Smooth muscle cell of the brain vasculature (primary cell): Measurements from ENCODE around the gene METTL26.
A peak's percentile ranks its signal among the peaks of the same experiment; 100 is the strongest.

Source experiments
- DNase-seq: peaks from one replicate; pipeline ENCODE4 v3.0.0-alpha.2; 2012; ENCODE audit warnings: low read depth, low spot score

METTL26 gene

DNA sequence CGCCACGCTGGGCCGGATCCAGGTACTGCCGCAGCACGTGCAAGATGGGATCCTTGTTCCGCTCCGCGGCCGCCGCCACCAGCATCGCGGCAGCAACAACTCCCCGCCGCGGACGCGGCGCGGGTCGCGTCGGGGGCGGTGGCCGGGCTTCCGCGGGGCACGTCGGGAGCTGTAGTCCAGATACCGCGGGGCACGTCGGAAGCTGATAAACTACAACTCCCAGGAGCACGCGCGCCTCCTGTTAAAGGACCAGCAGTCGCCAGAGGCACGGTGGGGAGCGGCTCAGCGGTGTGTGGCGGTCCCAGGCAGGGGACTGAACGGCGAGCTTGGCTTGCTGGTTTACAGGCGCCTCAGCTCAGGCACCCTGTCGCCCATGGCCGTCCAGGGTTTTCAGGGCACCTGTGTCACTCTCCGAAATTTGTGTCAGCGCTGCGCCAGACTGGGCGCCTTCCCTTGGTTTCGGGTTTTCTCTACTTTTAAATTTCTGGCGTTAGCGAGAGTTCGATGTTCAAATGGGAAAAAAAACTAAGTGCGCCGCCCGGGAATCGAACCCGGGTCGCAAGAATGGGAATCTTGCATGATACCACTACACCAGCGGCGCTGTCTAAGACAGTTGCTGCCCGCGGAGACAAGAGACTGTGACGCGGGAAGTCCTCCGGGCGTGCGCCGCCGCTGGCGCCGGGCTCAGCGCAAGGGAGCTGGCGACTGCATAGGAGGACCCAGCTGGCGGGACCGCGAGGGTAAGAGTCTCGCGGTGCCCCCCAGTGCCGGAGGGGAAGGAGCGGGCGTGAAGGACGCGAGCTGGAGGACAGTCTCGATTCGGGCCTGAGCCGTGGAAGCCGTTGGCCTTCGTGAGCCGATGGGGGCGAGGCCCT is at the start of gene METTL26:
Gene METTL26 (minus strand): TSS at position 100 of the 875 bp plus-strand sequence. CDS start 15 bp downstream, at position 85.
- peak; percentile 75 for DNase-seq

DNA sequence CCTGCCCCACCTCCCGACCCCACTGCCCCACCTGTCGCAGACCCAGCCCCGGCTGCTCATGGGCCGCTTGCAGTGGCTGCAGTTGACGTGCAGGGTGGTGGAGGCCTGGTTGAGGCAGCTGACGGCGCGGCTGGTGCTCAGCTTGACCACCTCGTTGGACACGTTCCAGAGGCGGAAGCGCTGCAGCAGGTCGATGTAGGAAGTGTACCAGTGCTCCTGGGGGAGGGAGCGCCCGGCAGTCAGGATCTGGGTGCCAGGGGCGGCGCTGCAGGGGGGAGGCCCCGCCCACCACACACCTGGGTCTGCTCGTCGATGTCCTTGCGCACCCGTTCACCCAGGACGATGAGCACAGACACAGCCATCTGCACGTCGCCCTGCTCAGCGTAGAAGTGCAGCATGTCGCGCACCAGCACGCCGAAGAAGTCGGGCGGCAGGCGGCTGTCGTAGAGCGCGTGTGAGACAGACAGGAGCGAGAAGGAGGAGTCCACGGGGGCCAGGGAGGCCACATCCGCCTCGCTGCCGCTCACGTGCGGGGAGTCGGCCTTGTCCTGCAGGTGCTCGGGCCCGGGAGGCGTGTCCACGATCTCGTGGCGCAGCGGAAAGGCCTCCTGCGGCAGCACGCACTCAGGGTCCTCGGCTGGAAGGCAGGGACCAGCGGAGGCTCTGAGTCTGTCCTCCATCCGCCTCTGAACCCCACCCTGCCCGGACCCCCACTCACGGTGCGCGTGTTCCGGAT is 49.0 kb upstream of the METTL26 start:
- DNase-seq, result no peak

DNA sequence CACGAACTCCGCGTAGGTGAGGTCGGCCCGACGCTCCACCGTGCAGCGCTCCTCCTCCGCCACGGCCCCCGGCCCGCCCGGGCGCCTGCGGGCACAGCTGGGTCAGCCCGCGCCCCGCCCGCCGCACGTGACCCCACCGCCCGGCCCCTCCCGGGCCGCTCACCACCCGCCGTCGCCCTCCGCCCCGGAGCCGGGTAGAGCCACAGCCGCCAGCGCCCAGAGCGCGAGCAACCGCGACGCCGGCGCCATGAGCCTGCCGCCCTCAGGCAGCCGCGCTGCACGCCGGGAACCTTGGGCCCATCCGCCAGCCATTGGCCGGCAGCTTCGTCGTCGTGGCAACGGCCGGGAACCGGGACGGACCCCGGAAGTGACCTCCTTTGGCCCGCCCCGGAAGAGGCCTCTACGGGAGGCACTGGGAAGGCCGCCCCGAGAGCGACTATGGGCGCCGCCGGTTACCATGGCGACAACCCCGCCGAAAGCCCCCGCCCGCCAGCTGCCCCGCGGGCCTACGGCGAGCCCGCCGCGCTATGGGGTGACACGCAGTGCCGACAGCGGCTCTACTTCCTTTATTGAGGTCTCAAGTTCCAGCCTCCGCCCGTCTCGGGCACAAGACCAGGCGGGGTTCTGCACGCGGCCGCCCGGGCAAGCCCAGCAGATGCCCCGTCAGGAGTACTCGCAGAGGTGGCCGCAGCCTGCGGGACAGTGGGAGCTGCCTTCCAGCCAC is 48.1 kb upstream of the METTL26 start, which contains the start of gene JMJD8:
Gene JMJD8 (minus strand): TSS at position 264 of the 724 bp plus-strand sequence. CDS start 15 bp downstream, at position 249.
- DNase-seq, result peak; percentile 83

DNA sequence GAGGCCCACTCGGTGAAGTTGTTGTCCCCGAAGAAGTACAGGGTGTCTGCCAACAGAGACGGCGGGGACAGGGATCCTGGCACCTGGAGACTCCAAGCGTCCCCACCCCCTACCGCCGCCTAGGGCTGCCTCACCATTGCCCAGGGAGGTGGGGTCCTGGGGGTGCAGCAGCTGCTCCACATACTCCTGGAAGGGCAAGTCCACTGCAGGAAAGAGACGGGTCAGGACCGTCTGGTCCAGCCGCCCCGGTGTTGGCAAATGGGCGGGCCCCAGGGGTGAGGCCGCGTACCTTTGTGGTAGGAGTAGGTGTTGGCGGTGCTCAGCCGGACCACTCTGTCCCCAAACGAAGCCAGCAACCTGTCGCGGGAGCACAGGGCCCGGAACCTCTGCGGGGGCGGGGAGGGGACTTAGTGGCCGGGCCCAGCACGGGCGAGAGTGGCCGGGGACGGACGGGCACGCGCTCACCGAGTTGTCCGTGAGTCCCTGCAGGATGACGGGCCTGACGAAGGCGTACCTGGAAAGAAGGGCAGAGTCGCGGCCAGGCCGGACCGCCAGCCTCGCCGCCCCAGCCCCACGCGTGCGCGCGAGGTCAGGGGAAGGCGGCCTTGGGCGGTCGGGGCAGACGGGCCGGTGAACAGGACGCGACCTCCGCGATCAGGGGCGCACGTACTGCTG is 47.4 kb upstream of the METTL26 start:
- no peak for DNase-seq

DNA sequence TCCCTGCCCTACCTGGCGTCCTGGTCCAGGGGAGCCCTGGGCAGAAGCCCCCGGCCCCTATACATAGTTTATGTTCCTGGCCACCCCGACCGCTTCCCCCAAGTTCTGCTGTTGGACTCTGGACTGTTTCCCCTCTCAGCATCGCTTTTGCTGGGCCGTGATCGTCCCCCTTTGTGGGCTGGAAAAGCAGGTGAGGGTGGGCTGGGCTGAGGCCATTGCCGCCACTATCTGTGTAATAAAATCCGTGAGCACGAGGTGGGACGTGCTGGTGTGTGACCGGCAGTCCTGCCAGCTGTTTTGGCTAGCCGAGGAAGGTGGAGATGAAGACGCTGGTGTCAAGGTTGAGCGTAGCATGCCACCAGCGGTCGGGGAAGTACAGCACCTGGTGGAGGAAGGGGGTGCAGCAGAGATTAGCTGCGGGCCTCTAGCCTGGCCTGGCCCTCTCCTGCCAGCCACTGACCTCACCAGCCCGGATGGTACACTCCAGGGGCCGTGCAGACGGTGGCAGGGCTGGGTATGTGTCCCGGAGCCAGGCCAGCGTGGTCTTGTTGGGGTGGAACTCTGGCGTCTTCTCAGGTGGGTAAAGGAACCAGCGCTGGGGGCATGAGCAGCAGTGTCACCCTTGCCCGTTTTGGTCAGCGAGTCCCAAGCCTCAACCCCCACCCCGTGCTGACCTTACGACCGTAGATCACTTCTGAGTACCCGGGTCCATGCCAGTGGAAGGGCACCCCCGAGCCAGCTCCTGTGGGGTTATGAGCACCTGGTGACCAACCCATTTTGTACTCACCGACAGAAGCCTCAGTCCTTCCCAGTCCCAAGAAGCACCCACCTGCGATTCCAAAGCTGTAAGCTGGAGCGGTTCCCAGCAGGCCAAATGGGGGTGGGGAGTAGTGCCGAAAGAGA is 46.6 kb upstream of the METTL26 start:
- DNase-seq, result no peak

DNA sequence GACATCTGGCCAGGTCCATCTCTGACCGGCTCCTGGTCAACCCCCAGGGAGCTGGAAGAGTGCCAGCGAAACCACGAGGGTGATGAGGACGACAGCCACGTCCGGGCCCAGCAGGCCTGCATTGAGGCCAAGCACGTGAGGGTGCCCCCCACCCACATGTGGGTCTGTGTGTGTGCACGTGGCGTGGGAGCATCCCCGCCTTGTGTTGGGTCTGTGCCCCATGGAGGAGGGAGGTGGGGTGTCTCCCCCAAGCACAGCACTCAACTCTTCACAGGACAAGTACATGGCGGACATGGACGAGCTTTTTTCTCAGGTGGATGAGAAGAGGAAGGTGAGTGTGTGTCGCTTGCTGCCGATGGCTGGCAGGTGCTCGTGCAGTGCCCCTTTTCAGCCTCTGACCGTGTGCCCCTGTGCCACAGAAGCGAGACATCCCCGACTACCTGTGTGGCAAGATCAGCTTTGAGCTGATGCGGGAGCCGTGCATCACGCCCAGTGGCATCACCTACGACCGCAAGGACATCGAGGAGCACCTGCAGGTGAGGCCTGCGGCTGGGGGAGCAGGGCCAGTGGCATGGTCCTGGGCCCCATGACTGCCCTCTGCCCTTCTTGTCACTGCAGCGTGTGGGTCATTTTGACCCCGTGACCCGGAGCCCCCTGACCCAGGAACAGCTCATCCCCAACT is 45.8 kb upstream of the METTL26 start:
- DNase-seq, result no peak

DNA sequence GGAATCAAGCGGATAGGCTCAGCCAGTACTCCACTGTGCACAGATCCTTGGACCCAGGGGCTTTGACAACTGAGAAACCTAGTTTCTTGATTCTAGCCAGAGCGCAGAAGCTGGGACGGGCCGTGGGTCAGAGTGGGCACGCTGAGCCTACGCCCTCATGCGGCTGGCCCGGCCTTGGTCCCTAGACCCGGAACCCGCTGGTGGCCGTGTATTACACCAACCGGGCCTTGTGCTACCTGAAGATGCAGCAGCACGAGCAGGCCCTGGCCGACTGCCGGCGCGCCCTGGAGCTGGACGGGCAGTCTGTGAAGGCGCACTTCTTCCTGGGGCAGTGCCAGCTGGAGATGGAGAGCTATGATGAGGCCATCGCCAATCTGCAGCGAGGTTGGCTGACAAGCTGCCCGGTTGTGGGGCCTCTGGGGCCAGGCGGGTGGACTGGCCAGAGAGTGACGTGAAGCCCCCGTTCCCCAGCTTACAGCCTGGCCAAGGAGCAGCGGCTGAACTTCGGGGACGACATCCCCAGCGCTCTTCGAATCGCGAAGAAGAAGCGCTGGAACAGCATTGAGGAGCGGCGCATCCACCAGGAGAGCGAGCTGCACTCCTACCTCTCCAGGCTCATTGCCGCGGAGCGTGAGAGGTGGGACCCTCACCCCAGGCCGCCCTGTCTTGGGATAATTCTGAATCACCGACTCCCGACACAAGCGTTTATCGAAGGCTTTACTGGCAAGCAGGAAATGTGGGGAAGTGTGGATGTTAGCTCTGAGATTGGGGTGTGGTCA is 45.1 kb upstream of the METTL26 start:
- no peak for DNase-seq

DNA sequence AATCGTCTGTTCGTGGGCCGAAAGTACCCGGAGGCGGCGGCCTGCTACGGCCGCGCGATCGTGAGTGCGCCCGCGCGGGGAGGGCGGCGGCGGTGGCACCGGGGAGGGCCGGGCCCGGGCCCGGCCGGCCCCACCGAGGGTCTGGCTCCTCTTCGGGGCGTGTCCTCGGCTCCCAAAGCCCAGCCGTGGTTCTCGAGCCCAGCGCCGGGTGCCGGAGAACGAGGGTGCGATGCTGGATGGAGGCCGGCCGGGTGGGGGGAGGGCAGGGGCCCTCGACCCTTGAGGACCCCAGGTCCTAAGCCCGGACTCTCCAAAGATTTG is 44.5 kb upstream of the METTL26 start:
- DNase-seq, result no peak

DNA sequence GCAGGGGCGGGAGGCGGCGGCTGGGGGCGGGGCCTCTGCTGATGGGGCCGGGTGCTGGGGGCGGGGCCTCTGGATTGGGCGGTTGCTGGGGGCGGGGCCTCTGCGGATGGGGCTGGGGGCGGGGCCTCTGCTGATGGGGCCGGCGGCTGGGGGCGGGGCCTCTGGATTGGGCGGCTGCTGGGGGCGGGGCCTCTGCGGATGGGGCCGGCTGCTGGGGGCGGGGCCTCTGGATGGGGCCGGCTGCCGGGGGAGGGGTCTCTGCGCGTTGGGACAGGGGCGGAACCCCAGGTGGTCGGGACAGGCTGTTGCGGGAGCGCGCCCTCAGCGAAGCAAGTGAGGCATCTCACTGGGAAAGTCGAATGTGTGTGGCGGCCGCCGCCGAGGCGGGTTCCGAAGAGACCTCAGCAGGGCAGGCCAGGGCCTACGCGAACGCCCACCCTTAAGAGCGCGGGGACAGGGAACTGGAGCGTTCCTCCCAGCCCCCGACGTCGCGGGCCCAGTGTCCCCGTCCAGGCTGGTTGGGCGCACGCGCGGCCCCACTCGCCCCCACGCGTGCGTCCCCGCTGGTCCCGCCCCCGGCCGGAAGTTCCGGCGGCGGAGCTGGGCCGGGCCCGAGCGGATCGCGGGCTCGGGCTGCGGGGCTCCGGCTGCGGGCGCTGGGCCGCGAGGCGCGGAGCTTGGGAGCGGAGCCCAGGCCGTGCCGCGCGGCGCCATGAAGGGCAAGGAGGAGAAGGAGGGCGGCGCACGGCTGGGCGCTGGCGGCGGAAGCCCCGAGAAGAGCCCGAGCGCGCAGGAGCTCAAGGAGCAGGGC is 43.9 kb upstream of the METTL26 start, which contains the start of gene STUB1:
Gene STUB1 (plus strand): TSS at position 597 of the 811 bp plus-strand sequence. CDS start 116 bp downstream, at position 713.
- DNase-seq, result peak; percentile 56

DNA sequence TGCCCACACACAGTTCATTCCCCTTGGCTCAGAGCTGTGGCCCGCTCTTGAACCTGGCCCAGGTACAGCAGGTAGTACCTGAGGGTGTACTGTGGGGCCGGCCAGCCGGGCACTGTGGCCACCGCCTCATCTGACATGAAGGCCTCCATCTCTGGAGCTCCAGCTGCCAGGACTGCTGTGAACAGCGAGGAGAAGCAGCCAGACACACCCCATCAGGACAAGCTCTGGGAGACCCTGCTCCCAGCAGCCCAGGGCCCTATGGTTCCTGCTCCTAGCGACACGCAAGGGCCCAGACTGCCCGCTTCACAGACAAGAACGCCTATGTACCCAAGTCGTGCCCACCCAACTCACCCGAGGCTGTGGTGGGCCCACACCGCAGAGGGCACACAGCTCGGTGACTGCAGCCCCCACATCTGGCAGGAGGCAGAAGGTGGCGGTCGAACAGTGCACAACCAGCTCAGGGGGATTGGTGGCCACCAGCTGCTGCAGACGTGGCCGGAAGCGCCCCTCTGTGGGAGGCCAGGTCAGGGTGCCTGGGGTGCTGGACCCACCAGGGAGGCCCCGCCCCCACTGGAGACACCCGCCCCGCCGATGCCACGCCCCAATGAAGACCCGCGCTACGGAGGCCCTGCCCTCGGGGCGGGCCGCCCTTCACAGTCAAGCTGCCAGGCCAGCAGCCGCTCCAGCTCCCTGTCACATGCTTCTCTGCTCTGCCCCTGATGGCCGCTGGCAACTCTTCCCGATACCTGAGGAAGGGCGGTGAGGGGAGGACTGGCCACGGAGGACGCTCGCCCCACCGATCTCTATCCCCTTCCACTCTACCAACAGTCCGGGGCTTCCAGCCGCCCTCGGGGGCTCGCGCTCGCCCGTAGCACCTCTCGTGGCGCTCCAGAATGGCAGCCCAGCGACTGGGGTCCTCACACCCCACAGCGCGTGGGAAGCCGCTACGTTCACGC is 43.0 kb upstream of the METTL26 start:
- peak; percentile 36 for DNase-seq

DNA sequence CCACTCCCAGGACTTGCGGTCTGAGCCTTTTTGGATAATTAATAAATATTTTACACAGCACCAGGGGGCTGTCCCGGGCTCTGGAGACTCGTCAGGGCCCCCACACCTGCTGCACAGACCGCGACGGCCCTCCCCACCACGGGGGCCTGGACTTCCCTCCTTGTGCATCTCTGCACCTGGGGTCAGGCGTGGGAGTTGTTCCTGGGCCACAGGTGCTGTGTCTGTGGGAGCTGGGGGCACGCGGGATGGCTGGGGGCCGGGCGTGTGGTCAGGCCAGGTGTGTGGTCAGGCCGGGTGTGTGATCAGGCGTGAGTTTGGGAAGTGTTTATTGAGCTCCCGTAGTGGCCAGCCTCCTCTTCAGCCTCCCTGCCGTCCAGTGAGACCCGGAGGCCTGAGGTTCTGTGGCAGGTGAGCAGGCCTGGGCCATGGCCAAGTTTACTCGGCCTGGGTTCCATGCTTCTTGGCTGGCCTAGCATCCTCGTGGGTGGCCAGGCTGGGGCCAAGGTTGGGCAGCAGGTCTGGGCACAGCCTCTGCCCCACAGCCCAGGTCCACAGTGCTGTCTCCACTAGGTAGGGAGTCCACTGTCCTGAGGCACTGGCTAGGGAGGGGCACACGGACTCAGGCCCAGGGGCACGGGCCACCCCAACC is 42.2 kb upstream of the METTL26 start:
- DNase-seq, result no peak

DNA sequence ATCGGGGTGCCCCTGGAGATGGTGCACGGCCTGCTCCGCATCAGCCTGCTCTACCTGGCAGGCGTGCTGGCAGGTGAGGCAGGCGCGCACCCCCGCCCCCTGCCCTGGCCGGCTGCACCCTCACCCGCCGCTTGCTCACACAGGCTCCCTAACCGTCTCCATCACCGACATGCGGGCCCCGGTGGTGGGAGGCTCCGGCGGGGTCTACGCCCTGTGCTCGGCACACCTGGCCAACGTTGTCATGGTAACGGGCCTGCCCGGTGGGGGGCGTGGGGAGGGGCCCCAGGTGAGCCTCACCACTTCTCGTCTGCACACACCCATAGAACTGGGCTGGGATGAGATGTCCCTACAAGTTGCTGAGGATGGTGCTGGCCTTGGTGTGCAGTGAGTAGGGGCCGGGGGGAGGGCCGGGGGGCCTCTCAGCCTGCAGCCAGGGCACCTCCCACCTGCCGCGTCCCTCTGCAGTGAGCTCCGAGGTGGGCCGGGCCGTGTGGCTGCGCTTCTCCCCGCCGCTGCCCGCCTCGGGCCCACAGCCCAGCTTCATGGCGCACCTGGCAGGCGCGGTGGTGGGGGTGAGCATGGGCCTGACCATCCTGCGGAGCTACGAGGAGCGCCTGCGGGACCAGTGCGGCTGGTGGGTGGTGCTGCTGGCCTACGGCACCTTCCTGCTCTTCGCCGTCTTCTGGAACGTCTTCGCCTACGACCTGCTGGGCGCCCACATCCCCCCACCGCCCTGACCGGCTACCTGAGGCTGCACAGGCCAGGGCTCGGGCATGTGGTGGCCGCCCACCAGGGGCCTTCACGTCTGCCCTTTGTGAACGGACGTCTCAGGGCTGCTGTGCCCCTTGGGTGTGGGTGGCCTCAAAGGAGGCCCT is 41.4 kb upstream of the METTL26 start:
- DNase-seq, result no peak

DNA sequence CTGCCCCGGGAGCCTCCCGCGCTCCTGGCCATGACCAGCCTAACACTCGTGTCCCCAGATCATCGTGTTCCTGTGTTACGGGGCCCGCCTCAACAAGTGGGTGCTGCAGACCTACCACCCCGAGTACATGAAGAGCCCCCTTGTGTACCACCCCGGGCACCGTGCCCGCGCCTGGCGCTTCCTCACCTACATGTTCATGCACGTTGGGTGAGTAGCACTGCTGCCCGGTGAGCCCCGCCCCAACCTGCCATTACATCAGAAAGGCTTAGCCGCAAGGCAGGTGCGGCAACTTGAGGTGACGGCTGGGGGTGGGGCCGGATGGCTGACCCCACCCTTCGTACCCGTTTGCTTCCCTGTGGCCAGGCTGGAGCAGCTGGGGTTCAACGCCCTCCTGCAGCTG is 40.8 kb upstream of the METTL26 start:
- no peak for DNase-seq

DNA sequence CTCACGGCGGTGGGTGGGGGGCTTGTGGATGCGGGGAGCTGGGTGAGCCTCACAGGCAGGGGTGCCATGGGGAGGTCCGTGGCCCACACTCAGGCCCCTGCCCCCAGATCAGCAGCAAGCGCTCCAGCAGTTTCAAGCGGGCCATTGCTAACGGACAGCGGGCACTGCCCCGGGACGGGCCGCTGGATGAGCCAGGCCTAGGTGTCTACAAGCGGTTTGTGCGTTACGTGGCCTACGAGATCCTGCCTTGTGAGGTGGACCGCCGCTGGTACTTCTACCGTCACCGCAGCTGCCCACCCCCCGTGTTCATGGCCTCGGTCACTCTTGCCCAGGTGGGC is 40.4 kb upstream of the METTL26 start:
- no peak for DNase-seq

DNA sequence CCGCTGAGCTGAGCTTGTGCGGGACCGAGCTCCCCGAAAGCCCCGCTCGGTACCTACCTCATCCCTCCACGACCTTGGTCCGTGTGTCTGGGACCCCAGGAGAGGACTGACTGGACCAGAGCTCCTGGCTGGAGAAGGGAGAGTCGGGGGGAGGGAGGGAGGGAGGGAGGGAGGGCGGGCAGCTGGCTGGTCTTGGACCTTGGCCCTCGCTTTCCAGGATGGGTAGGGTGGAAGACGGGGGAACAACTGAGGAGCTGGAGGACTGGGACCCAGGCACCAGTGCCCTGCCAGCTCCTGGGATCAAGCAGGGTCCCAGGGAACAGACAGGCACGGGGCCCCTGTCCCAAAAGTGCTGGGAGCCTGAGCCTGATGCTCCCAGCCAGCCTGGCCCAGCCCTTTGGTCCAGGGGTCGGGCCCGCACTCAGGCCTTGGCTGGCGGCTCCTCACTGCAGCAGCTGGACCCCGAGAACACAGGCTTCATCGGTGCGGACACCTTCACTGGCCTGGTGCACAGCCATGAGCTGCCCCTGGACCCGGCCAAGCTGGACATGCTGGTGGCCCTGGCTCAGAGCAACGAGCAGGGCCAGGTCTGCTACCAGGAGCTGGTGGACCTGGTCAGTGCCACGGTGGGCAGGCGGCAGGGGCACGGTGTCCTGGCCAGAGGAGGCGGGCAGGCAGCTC is 39.9 kb upstream of the METTL26 start:
- no peak for DNase-seq
